Measurements from ENCODE around the gene GPRIN1.

Gene GPRIN1

DNA sequence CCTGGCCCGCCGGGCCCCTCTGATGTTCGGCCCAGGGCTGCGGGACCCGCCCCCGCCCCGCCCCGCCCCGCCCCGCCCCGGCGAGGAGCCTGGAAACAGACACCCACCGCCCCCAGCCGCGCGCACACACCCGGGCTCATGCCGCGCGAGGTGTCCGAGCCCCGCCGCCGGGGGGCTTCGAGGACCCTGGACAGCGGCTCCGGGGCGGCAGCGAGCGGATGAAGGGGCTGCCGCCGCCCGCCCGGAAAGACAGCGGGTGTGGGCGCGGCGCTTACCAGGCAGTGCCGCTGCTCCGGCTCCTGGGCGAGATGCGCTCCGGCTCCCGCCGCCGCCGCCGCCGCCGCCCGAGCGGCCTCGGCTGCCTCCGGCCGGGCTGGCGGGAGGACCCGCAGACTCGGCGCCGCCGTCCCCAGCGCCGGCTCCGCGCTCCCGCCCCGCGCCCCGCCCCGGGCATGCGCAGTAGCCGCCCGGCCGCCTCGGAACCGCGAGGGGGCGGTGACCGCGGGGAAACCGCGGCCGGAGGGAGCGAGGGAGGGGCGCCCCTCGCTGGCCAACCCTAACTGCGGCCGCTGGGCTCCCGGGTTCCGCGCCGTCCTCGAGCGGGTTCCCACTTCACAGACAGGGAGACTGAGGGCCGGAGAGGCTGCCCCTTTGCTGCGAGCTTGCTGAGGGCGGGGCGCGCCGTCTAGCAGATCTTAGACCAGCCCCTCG is at the start of gene GPRIN1:
Gene GPRIN1, minus strand, starts transcription at position 433 of the 711 bp plus-strand sequence. CDS start 10,322 bp downstream, outside the sequence.
- peak; percentile 68 for DNase-seq

GRCh38 chr5:176659512-176659839 is 49.5 kb upstream of the GPRIN1 start:
- no peak for DNase-seq

DNA sequence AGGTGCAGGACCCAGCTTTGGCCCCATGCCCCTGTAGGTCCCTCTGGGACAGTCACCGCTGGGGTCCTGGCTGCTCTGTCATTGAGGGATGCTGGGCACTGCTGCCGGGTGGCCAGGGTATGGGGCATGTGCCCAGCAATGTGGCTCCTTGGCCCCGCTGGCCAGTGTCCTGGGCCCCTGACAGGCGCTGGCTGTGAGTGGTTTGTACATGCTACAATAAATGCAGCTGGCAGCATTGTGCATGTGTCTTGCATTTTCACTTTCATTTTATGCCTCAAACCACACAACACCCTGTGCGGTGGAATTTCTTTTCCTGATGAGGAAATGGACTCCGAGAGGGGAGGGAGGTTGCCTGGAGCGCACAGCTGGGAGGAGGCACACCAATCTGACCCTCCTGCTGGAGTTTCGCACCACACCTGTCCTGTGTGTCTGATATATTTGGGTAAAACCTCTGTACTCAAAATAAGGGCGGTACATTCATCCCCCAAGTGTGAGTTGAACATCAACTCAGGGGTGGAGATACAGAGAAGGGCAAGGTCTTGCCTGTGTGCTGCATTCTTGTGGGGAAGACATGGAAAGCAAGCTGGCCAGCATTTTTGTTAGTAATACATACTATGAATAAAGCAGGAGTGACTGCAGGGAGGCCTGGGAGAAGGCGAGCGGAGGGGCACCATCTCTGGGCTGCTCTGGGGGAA is 49.0 kb upstream of the GPRIN1 start:
- peak; percentile 9 for DNase-seq

DNA sequence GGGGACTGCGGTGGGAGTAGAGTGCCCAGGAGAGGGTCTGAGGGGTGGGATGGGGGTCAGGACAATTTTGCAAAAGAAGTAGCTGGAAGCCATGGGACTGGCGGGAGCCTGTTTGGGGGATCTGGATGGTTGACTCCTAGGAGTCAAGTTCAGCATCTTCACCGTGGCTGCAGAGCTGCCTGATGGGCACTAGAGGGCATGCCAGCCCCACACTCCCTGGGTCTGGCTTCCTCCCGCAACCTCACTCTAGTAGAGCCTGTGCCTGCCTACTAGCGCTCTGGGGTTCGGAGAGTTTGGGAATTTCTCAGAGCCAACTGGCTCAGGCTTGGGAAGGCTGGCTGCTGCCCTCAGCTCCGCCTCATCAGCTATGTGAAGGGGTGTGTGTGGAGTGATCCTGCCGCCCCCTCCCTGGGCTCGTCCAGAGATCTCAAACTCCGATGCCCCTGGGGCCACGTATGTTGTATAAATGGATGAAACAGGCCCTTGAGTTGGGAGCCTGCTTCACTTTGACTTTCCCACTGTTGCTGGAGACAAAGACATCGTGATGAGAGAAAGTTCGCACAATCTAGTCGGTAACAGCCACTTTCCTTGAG is 48.1 kb upstream of the GPRIN1 start:
- DNase-seq = peak; percentile 71

GRCh38 chr5:176656467-176656990 is 46.6 kb upstream of the GPRIN1 start:
- no peak for DNase-seq

DNA sequence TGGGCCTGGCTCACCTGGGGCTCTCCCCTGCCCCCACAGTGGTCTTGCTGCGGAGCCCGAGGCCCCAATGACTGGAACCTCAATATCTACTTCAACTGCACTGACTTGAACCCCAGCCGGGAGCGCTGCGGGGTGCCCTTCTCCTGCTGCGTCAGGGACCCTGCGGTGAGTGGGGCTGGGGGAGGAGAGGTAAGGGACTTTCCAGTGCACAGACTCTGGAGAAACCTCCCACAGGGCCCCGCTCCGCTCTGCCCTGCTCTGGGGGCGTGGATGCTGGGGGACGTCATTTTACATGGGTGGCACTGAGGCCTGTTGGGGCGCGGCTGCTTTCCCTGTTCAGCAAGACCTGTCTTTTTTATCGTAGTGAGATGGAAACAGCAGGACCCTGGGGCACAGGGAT is 44.9 kb upstream of the GPRIN1 start:
- peak; percentile 19 for DNase-seq

DNA sequence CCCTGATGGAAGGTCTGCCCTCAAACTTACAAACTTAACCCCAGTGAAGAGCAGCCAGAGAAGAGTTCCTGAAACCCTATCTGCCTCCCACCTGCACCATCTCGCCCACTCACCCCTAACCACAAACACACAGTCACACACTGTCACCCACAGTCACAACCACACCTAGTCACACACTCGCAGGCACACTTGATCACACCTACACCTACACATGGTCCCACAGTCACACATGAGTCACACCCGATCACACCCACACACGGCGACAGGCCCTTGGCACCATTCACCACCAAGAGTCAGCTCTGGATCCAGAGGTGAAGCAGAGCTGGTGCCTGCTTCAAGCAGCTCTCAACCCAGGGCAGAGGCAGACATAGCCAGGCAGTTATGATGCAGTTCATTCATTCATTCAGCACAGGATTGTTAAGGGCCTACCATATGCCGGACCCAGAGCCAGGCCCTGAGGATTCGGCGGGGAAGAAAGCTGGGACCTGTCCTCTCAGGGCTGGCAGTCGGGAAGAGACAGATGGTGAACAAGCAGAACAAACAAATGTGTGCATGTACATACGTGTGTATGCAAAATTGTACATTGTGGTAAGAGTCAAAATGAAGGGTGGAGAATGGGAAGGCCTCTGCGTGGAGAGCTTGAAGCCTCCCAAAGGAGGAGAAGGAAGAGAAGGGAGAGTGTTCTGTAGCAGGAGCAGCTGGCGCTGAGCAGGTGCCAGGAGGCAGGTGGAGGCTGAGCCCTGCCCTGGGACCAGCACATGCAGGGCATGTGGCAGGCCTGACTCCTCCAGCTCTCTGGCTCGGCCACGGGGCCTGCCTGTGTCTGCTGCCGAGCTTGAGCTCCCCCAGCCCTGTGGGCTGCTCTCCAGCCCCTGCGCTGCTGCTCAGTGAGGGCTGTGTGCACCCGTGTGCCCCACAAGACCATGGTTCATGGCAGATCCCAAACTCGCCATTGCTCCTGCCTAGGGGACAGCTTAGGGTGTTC is 43.7 kb upstream of the GPRIN1 start:
- peak; percentile 91 for DNase-seq

DNA sequence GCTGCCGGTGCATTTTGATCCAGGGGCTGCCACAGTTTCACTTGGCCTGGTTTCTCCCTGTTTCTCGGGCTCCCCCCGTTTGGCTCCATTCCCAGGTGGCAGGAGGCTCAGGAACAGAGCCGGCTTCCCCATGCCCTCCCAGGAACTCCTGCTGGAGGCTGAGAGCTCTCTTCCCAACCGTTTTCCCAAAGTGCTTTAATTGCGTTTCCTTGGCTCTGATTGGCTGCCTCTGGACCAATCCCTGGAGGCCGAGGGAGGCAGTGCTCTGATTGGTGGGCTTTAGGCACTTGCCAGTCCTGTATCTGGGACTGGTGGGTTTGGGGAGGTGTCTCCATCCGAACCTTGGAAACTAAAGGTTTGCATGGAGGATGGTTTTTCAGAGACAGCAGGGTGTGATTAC is 42.2 kb upstream of the GPRIN1 start:
- no peak for DNase-seq

DNA sequence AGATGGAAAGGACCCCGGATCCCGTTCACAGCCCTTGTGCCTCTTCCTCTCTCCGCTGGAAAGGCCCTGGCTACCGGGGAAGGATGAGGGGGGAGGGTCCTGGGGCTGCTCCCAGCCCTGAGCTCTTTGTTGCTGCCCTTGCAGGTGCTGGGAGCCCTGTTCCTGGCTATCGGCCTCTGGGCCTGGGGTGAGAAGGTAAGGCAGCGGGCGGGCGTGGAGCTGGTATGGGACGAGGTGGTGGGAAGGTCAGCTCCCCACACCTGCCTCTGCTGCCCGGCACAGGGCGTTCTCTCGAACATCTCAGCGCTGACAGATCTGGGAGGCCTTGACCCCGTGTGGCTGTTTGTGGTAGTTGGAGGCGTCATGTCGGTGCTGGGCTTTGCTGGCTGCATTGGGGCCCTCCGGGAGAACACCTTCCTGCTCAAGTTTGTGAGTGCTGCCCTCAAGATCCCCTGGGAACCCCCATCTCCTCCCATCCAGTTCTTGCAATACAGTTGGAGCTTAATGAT is 41.6 kb upstream of the GPRIN1 start:
- DNase-seq = no peak

DNA sequence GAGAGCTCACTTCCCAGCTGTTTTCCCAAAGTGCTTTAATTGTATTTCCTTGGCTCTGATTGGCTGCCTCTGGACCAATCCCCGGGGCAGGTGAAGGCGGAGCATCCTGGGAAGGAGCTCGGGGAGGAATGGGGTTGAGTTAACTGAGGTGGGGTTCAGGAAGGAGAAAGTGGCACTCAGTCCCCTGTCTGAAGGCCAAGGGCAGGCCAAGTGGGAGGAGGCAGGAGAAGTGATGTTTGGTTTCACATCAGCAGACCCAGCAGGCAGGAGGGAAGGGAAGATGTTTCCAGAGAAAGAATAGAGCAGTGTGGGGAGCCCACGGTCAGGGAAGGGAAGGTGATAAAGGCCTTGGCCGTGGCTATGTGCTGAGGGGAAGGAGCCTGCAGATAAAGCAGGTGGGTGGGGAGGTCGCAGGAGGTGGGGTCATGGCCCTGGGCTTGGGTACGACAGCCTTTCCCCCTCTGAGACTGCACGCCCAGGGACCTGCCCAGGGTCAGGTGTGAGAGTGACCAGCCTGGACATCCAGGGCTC is 40.5 kb upstream of the GPRIN1 start:
- DNase-seq = no peak

DNA sequence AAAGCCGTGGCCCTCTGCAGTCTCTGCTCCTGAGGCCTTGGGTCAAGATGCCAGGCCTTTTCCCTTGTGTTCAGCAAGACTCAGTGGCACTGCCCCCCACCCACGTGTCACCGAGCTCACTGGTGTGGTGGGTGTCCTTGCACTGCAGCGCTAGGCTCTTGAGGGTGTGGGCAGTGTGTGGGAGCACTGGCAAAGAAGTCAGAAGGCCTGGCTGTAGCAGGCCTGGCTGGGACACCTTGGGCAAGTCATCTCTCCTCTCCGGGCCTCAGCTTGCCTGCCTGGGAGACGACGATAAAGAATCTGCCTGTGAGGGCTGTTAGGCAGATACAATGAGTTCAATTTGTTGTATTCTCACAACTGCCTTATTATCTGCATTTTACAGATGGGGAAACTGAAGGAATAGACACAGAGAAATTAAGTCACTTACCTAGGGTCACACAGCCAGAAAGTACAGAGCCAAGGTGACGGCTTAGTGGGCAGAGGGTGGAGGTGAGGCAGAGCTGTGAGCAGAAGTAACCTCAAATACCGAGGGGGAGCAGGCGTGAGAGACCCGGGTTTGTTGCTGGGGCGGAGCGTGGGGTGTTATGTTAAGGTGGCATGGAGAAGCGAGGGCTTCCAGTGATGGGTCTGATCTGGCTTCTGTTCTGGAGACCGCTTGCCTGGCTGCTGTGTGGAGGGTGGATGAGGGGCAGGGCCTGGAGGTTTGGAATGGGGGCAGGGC is 38.7 kb upstream of the GPRIN1 start:
- DNase-seq = peak; percentile 33

GRCh38 chr5:176647843-176648473 is 38.0 kb upstream of the GPRIN1 start:
- peak; percentile 12 for DNase-seq

DNA sequence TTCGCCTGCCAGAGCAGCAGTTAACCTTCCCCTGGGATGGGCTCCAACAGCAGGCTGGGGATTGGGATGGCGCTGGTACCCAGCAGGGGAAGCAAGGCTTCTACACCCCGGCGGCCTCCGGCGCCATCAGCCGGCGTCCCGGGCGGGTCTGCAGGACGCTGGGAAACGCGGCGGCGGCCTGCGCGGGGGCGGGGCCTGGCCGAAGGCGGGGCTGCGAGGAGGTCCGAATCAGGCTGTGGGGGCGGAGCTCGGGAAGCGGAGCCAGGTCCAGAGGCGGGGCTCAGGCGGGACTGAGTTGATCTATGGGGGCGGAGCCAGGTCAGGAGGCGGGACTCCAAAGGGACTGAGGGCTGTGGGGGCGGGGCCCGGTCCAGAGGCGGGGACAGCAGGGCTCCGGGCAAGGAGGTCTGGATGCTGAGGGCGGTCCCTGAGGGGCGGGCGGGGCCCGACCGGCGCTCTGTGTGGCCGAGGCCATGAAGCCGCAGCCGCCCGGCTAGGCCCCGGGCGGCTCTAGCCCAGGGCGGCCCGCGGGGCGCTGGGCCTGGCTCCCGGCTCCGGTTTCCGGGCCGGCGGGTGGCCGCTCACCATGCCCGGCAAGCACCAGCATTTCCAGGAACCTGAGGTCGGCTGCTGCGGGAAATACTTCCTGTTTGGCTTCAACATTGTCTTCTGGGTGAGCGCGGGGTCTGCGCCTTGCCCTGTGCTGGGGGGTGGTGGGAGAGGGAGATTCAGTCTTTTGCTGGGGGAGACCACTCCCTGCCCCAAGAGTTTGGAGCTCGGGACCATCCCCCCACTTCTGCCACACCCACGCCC is 37.3 kb upstream of the GPRIN1 start, which contains the start of gene TSPAN17:
Gene TSPAN17, plus strand, starts transcription at position 455 of the 813 bp plus-strand sequence. Its CDS starts 132 bp downstream, at position 587.
- peak; percentile 100 for DNase-seq

DNA sequence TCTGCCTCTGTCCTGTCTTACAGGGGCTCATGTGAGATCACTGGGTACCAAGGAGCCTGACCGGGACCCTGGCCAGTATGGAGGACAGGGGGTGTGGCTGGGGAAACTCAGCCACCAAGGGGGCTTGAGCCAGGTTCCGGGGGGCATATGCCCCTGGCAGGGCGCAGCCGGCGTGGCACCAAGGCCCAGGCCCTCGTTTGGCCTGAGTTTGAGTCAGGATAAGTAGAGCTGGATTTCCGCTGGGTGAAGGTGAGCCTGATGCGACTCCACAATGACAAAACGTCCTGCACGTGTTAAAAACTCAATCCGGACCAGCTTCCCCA is 36.7 kb upstream of the GPRIN1 start:
- DNase-seq = no peak

DNA sequence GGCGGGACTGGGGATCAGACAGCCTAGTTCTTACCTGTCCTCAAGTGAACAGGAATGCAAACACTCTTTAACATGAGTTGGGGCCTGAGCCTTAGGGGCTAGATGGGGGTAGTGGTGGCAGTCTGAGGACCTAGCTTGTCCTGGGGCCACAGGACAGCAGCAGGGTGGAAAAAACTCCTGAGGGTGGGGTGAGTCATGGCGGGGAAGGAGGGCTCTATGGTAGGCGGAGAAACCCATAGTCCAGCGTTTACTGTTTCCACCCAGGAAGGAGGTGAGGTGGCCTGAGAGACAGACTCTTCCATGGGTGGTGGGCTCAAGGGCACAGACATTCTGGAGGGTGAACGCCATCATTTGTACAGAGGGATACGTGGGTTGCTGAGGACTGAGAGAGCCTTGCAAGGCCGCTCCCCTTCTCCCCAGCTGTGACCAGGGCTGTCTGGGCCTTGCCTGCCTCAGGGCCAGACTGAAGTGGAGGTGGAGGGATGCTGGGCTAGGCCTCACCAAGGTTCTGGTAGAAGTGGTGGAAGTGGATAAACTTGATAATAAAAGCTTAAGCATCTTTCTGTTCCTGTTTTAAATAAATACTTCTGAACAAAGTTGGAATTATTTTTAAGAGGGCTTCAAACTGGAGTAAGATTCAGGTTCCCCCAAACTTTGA is 36.2 kb upstream of the GPRIN1 start:
- no peak for DNase-seq

DNA sequence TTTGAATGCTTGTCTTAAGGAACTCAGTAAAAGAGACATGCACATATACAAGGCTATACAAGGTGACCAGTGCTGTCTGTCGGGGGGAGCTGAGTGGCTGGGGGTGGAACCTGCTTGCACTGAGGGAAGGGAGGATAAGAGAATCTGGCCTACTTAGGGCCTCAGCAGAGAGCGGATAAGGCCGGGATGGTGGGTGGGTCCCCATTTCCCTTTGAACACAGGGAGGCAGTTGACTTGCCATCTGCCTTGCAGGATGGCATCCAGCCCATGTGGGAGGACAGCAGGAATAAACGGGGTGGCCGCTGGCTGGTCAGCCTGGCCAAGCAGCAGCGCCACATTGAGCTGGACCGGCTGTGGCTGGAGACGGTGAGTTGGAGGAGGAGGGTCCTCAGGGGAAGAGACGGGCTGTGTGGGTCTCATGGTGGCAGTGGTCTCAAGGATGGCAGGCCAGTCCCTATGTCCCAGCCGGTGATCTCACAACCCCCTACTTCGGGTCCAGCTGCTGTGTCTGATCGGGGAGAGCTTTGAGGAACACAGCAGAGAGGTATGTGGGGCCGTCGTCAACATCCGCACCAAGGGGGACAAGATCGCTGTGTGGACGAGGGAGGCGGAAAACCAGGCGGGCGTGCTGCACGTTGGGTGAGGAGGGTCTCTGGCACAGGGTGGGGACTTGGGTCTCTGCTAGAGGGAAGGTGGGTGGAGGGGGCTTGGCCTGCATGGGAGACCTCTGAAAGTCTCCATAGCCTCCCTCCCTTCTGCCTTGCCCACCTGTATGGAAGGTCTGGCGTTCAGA is 35.1 kb upstream of the GPRIN1 start:
- DNase-seq = no peak

DNA sequence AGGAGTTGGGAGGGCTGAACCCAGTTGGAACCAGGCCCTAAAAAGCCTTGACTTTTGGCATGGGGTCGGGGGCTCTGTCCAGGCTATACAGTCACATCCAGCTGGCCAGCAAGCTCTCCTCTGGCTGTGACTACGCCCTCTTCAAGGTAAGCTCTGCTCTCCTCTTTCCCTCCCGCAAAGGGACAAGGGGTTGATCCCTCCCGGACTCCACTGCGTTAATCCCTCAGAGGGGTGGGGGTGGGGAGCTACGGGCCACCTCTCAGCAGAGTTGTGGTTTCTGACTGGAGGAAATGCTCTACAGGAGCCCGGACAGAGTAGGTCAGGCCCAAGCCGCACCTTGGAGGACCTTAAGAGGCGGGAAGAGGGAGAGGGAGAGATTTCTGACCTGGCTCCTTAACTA is 34.3 kb upstream of the GPRIN1 start:
- DNase-seq = no peak

DNA sequence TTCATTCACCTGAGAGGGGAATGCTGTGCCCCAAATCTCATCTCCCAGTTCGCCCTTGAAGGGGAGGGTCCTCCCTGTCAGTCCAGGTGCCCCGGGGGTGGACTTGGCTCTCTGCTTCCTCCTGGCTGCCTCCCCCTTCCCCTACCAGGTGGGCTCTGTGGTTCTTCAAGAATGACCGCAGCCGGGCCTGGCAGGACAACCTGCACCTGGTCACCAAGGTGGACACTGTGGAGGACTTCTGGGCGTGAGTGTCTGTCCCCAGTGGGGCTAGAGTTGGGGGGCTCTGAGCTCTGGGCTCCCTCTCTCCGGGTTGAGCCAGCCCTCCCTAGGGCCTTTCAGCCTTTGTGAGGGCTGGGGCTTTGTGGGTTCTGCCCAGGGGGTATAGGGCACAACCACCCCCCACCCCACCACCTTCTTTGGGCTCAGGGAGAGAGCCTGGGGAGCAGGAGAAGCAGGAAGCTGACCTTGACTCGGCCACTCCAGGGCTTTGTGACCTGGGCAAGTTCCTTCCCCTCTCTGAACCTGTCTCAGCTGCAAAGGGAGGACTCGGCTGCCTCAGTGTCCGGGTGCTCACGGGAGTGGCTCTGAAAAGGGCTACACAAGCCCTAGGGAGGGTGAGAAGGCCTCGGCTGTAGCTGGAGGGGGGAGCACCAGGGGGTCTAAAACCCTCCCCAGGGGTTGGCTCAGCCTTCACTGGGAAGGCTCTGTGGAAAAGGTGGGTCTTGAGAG is 33.7 kb upstream of the GPRIN1 start:
- DNase-seq = no peak
